Ovary (tissue), 3 donors: ENCODE data around the gene SDC3.

ENCODE experiments used
- EP300 ChIP-seq: sonication (generic); formaldehyde crosslinking; IDR thresholded peaks from one replicate; pipeline ENCODE4 v1.6.1; 2017; ENCODE audit warnings: antibody characterized with exemption
- POLR2A ChIP-seq: fragments of 450-650 bp; IDR thresholded peaks from one replicate; pipeline ENCODE4 v1.6.1; 2017; ENCODE audit warnings: antibody characterized with exemption, mild to moderate bottlenecking, moderate library complexity
- TF ChIP-seq, protein P1 (sequence below), 3 donors: fragments of 450-650 bp in 2 of 3; fragments of 200-600 bp in 1 of 3; IDR thresholded peaks; one replicate each; pipeline versions ENCODE4 v1.5.1 to v1.8.0; 2016 to 2022; ENCODE audit warnings: antibody characterized with exemption in 3 of 3, mild to moderate bottlenecking in 1 of 3
- donor health status: DM: no; HTN: no; CAD: no.

- TF ChIP-seq, protein P1, sequence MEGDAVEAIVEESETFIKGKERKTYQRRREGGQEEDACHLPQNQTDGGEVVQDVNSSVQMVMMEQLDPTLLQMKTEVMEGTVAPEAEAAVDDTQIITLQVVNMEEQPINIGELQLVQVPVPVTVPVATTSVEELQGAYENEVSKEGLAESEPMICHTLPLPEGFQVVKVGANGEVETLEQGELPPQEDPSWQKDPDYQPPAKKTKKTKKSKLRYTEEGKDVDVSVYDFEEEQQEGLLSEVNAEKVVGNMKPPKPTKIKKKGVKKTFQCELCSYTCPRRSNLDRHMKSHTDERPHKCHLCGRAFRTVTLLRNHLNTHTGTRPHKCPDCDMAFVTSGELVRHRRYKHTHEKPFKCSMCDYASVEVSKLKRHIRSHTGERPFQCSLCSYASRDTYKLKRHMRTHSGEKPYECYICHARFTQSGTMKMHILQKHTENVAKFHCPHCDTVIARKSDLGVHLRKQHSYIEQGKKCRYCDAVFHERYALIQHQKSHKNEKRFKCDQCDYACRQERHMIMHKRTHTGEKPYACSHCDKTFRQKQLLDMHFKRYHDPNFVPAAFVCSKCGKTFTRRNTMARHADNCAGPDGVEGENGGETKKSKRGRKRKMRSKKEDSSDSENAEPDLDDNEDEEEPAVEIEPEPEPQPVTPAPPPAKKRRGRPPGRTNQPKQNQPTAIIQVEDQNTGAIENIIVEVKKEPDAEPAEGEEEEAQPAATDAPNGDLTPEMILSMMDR (IDR thresholded peaks at IDR 0.05), result no peak
- TF ChIP-seq POLR2A (no peak), EP300 (no peak)
Measured at GRCh38 chr1:30846587-30846986, 62.0 kb downstream of the SDC3 start.
